Calu3 (cell line): ENCODE results near the gene FAM120B. TPM values are rescaled to one million over a fixed set of nuclear protein-coding genes. Genes with fewer than 3 reads are reported as not detected.

Experiments
- BruUV-seq: library from RNA; stranded (reverse); fragments of 400-500 nt; replicated peaks from 2 replicates; lab custom pipeline; 2021; lab: Mats Ljungman, UMichigan
- CTCF ChIA-PET: fragments of 300-600 bp; sonication (Branson Sonifier 250); formaldehyde crosslinking; loops from one replicate; lab custom pipeline; 2022; ENCODE audit warnings: antibody characterized with exemption; lab: Charles Lee
- DNase-seq: peaks from one replicate; pipeline ENCODE4 v3.0.0; 2022
- H3K27ac Mint-ChIP-seq: one replicate; pipeline ENCODE4 v1.8.0; 2022; ENCODE audit warnings: mixed read lengths; ENCODE audit not compliant: unreplicated experiment
- H3K27me3 Mint-ChIP-seq: one replicate; pipeline ENCODE4 v1.8.0; 2022; ENCODE audit warnings: mixed read lengths; ENCODE audit not compliant: unreplicated experiment
- H3K36me3 Mint-ChIP-seq: one replicate; pipeline ENCODE4 v1.8.0; 2022; ENCODE audit warnings: mild to moderate bottlenecking, moderate library complexity, mixed read lengths; ENCODE audit not compliant: insufficient read depth, unreplicated experiment
- H3K4me1 Mint-ChIP-seq: one replicate; pipeline ENCODE4 v1.8.0; 2022; ENCODE audit warnings: mild to moderate bottlenecking, low read depth, mixed read lengths; ENCODE audit not compliant: unreplicated experiment
- H3K4me3 Mint-ChIP-seq: one replicate; pipeline ENCODE4 v1.8.0; 2022; ENCODE audit warnings: mild to moderate bottlenecking, low read depth, moderate library complexity, mixed read lengths; ENCODE audit not compliant: unreplicated experiment
- H3K9me3 Mint-ChIP-seq: one replicate; pipeline ENCODE4 v1.8.0; 2022; ENCODE audit warnings: low read depth, mixed read lengths; ENCODE audit not compliant: unreplicated experiment
- CTCF ChIP-seq: fragments of 200-600 bp; IDR thresholded peaks from one replicate; pipeline ENCODE4 v1.8.0; 2022; ENCODE audit warnings: antibody characterized with exemption; ENCODE audit not compliant: unreplicated experiment
- intact Hi-C: fragments of 100-400 bp; cut with micrococcal nuclease; formaldehyde crosslinking; loops from one replicate; pipeline ENCODE4 v1.10.0; 2022; ENCODE audit not compliant: unreplicated experiment
- total RNA-seq: library from RNA; stranded (reverse); gene quantifications from 2 replicates; pipeline ENCODE4 v1.2.3, GENCODE V29; 2022

Gene FAM120B
- total RNA-seq, 1 experiment from 2014 or later: 13.2 TPM

- H3K36me3 Mint-ChIP-seq: no peaks in the 10 kb centered on the region
- H3K4me1 Mint-ChIP-seq: no peaks in the 10 kb centered on the region
- no peaks in the 10 kb centered on the region for H3K9me3 Mint-ChIP-seq
- peaks cover 16% of the 10 kb centered on the region for H3K27me3 Mint-ChIP-seq
- intact Hi-C loops: no loop called here
- no peak for TF ChIP-seq CTCF
- H3K27ac Mint-ChIP-seq: no peak overlapping the region
- DNase-seq: no peak
- H3K4me3 Mint-ChIP-seq: no peak overlapping the region
- CTCF ChIA-PET: no interaction called here
- BruUV-seq: no TSS peak
These were observed 145.4 kb downstream of the FAM120B start for GRCh38 chr6:170451762-170452651.

GRCh38 chr6:170452767-170453545 lies 146.4 kb downstream of the FAM120B start:
- no peaks in the 10 kb centered on the region for H3K9me3 Mint-ChIP-seq
- no peaks in the 10 kb centered on the region for H3K36me3 Mint-ChIP-seq
- DNase-seq: no peak
- no peak for TF ChIP-seq CTCF
- no peak overlapping the region for H3K27ac Mint-ChIP-seq
- CTCF ChIA-PET: no interaction called here
- intact Hi-C loops: no loop called here
- peaks cover 16% of the 10 kb centered on the region for H3K27me3 Mint-ChIP-seq
- BruUV-seq: no TSS peak
- H3K4me3 Mint-ChIP-seq: no peak overlapping the region
- no peaks in the 10 kb centered on the region for H3K4me1 Mint-ChIP-seq

GRCh38 chr6:170453586-170454511 lies 147.3 kb downstream of the FAM120B start:
- no TSS peak for BruUV-seq
- Mint-ChIP-seq H3K4me3 (no peak overlapping the region), H3K9me3 (no peaks in the 10 kb centered on the region), H3K27ac (no peak overlapping the region), H3K4me1 (no peaks in the 10 kb centered on the region), H3K27me3 (peaks cover 16% of the 10 kb centered on the region), H3K36me3 (no peaks in the 10 kb centered on the region)
- intact Hi-C loops: no loop called here
- CTCF ChIA-PET: no interaction called here
- no peak for TF ChIP-seq CTCF
- no peak for DNase-seq
